UCSD-AML1 (cell line): Measurements from ENCODE around the gene USP37.
"Not testable (repeated sequence)": the region's sequence is repeated elsewhere in the genome, so short reads cannot be mapped to it uniquely, and the experiment has no call there.

Experiments
- DNase-seq: peaks from one replicate; lab custom pipeline; 2025; ENCODE audit not compliant: unreplicated experiment; lab: John Stamatoyannopoulos, UW

Gene USP37

DNA sequence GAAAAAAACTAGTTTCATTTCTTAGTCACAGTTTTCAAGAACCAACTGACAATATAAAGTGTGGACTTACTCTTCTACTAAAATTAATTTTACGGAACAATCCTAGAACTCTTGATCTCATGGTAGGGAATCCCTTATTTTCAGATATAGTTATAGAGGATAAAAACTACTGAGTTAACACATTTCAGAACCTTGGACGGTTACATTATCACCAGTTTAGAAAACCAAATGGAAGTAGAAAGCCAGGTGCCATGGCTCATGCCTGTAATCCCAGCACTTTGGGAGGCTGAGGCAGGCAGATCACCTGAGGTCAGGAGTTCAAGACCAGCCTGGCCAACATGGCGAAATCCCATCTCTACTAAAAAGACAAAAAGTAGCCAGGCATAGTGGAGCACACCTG lies 13.9 kb downstream of the USP37 start:
- DNase-seq: not testable (repeated sequence)

DNA sequence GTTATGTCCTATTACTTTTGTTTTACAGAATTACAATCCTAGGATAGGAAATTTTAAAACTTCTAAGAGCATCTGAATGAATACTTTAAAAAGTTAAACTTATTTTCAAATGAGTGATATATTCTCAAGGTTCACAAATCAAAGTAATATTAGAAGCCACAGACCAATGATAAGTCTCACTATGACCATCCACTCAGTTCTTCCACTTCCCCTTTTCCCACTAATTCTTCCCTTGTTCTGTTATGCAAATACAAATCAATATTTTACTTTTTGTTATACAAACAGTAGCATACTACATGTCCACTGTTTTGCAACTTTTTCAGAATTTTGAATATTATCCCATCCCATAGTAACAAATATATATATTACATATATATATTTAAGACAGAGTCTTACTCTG lies 20.2 kb downstream of the USP37 start:
- DNase-seq: no peak

DNA sequence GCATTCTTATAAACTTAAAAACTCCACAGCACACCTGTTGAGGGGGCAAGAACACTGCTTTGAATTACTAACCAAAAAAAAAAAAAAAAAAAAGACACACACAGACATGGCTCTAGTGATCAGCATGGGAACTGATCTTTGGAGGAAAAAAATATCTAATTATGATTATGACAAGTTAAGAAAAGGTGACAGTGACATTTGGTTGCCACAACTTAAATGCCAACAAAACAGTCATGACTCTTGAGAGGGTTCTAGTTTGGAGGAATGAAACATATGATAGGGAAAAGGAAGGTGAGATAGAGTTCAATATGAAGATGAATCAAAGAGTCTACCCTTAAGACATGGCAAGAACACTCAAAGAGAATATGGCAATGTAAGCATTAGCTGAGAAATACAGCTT lies 20.6 kb downstream of the USP37 start:
- no peak for DNase-seq

GRCh38 chr2:218546012-218546411 lies 22.1 kb downstream of the USP37 start:
- DNase-seq: no peak

GRCh38 chr2:218540015-218540414 lies 28.1 kb downstream of the USP37 start:
- DNase-seq: no peak

DNA sequence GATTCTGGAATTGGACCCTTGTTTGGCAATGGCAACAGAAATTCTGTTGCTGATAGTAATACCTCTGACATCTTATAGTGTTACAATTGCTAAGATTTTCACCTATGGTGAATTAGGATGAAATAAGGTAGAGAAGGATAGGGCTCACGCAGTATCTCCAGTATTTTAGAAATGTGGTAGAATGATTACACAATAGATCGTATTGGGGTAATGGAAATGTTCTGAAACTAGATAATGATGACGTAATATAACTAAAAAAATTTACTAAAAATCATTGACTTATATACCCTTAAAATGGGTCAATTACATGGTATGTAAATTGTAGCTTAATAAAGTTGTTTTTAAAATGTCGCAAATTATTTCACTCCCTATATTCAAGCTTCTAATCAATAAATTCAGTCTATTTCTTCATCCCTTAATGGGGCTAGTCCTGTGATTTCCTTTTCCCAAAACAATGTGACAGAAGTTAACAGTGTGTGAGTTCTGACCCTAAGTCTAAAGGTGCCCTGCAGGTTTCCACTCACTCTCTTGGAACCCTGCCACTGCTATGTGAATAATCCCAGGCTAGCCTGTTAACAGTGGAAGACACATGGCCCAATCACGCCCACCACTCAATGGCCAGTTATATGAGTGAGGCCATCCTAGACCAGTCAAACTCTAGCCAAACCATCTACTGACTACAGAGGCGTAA lies 31.2 kb downstream of the USP37 start:
- DNase-seq: no peak

GRCh38 chr2:218529990-218530389 lies 38.2 kb downstream of the USP37 start:
- DNase-seq: no peak

GRCh38 chr2:218528409-218528808 lies 39.7 kb downstream of the USP37 start:
- not testable (repeated sequence) for DNase-seq

GRCh38 chr2:218523651-218524050 lies 44.5 kb downstream of the USP37 start:
- no peak for DNase-seq

DNA sequence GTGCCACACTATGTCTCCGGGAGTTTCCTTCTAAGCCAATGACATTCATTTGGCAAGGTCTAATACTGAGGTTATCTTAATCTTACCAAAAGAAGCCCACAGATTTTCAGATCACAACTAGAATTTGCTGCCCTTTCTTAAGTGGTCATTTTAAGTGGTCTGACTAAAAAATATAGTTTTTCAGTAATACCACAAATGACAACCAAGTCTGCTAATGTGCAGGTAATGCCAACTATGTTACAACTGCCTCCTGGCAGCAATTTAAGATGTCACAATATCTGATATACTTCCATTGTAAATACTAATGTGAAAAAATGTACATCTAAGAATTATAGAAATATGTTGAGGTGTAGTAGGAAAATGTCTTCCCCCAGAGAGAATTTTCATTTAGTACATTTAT lies 49.3 kb downstream of the USP37 start:
- DNase-seq: no peak

GRCh38 chr2:218517434-218518206 lies 50.5 kb downstream of the USP37 start:
- no peak for DNase-seq

DNA sequence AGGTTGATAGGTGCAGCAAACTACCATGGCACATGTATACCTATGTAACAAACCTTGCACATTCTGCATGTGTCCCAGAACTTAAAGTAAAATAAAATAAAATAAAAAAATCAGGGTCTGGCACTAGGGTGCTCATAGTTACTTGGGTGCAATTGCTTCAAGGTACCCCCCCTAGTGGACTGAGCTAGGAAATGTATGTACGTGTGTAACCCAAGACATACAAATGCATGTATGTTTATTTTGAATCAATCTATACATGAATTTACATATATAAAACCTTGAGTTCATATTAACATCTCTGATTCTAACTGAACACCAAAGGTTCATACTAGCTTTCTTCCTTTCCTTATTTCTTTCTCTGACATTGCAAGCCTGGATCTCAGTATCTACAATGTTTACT lies 51.5 kb downstream of the USP37 start:
- DNase-seq: no peak

- no peak for DNase-seq
Observed at GRCh38 chr2:218513676-218514075, 54.5 kb downstream of the USP37 start.

GRCh38 chr2:218508299-218508698 lies 59.9 kb downstream of the USP37 start:
- no peak for DNase-seq

DNA sequence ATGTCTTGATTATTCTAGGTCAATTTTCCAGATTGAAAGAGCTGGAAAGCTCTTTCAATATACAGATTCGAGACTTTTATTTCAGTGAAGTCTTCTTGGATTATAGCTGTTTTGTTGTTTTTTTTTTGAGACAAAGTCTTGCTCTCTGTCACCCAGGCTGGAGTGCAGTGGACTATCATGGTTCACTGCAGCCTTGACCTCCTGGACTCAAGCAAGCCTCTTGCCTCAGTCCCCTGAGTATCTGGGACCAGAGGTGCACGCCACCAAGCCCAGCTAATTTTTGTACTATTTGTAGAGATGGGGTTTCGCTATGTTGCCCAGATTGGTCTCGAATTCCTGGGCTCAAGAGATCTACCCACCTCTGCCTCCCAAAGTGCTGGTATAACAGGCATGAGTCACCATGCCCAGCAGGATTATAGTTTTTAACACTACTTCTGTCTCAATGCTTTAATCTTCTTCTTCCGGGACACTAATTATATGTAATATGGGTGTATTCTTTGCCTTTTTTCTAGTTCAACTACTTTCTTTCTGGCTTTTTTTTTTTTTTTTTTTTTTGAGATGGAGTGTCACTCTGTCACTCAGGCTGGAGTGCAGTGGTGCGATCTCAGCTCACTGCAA lies 62.3 kb downstream of the USP37 start:
- DNase-seq: no peak

- DNase-seq: no peak
Observed at GRCh38 chr2:218501665-218502064, 66.5 kb downstream of the USP37 start.

DNA sequence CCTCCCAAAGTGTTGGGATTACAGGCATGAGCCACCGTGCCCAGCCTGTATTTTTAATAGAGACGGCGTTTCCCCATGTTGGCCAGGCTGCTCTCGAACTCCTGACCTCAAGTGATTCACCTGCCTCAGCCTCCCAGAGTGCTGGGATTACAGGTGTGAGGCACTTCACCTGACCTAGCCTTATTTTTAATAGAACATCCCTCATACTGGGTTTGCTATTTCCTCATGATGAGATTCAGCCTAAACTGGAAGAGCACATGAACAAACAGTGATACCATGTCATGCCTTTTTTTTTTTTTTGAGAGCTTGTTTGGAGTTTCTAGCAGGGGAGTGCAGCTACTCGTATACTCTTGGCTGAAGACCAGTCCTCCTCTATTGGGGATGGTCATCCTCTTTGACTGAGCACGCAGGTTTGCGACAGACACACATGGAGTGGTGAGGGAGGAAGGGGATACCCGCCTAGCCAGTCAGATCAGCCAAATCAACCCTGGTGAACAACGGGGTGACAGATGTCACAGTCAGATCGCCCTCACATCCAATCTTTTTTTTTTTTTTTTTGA lies 67.6 kb downstream of the USP37 start:
- DNase-seq: no peak

GRCh38 chr2:218485986-218486667 lies 82.0 kb downstream of the USP37 start:
- DNase-seq: no peak

DNA sequence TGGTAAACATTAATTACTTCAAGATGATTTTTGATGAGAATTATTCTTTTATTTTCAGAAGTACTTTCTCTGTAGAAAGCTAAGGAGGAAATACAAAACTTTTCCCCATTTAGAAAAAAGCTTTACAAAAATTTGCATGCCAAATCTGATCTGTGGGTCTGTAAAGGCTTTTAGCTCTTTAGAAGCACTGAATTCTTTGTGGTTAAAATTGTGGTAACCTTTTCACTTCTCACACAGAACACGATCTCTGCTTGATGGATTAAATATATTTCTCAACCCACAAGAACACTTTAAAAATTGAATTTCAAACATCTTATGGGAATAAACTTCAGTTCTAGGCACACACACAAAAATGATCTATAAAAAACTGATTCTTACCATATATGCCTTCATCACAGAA lies 85.5 kb downstream of the USP37 start:
- DNase-seq: no peak

- DNase-seq: no peak
Observed at GRCh38 chr2:218479595-218479994, 88.6 kb downstream of the USP37 start.

DNA sequence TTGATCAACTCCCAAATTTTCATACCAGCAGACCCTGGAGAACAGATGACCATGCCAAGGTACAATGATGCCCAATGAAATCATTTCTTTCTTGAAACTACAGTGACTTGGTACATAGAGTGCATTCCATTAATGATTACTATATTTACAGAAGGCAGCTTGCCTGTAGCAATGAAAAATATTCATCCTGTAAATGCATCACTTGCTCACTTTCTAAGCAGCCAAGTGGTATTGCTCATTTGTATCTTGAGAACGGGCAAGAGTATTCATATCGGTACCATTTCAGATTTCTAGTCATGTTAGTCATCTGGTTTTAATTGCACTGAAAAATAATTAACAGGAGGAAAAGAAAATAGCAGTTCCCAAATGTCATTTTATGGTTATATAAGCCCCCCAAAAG lies 89.6 kb downstream of the USP37 start:
- no peak for DNase-seq
